Cardiac muscle cell (in vitro differentiated cells and primary cell): ENCODE data around the gene RAB43. TPM values are rescaled to one million over a fixed set of nuclear protein-coding genes. Genes with fewer than 3 reads are reported as not detected.

ENCODE experiments used
- DNase-seq, 2 donors: peaks; one replicate each; pipeline versions ENCODE4 v3.0.0 to v3.0.0-alpha.2; 2010 to 2017; ENCODE audit warnings: low read depth in 1 of 2, low spot score in 1 of 2
- H3K27ac ChIP-seq: fragments of 200-600 bp; sonication (generic); 2 replicates; pipeline ENCODE4 v1.5.1; 2016
- H3K27me3 ChIP-seq: fragments of 200-600 bp; sonication (generic); 2 replicates; pipeline ENCODE4 v1.6.0; 2016; ENCODE audit warnings: control low read depth
- H3K36me3 ChIP-seq: fragments of 200-600 bp; sonication (generic); 2 replicates; pipeline ENCODE4 v1.5.1; 2016; ENCODE audit warnings: control low read depth
- H3K4me1 ChIP-seq: fragments of 200-600 bp; sonication (generic); 2 replicates; pipeline ENCODE4 v1.8.1; 2017; ENCODE audit warnings: low read depth, mild to moderate bottlenecking, mixed run types
- H3K4me3 ChIP-seq: fragments of 200-600 bp; sonication (generic); 2 replicates; pipeline ENCODE4 v1.5.1; 2016; ENCODE audit warnings: mild to moderate bottlenecking
- H3K9me3 ChIP-seq: fragments of 200-600 bp; sonication (generic); 2 replicates; pipeline ENCODE4 v1.5.1; 2017; ENCODE audit warnings: low read depth, mild to moderate bottlenecking, control low read depth
- polyA plus RNA-seq: library from polyadenylated mRNA; unstranded; fragments of >200 nt; fragmentation: Nextera tagmentation; extraction: Ambion mirVana; gene quantifications from 2 replicates; pipeline ENCODE4 v1.2.1, GENCODE V29; 2016
- total RNA-seq: library from RNA; depleted of rRNA; stranded (reverse); fragments of >200 nt; gene quantifications from 2 replicates; pipeline ENCODE4 v1.2.3, GENCODE V29; 2016
- TF ChIP-seq, protein P1 (sequence below): IDR thresholded peaks from 2 replicates; pipeline ENCODE4 v1.5.1; 2012; ENCODE audit warnings: low read depth, mild to moderate bottlenecking, low read length

Gene RAB43
- total and polyA plus RNA-seq, 2 experiments from 2014 or later: 8.5 to 11.4 TPM

DNA sequence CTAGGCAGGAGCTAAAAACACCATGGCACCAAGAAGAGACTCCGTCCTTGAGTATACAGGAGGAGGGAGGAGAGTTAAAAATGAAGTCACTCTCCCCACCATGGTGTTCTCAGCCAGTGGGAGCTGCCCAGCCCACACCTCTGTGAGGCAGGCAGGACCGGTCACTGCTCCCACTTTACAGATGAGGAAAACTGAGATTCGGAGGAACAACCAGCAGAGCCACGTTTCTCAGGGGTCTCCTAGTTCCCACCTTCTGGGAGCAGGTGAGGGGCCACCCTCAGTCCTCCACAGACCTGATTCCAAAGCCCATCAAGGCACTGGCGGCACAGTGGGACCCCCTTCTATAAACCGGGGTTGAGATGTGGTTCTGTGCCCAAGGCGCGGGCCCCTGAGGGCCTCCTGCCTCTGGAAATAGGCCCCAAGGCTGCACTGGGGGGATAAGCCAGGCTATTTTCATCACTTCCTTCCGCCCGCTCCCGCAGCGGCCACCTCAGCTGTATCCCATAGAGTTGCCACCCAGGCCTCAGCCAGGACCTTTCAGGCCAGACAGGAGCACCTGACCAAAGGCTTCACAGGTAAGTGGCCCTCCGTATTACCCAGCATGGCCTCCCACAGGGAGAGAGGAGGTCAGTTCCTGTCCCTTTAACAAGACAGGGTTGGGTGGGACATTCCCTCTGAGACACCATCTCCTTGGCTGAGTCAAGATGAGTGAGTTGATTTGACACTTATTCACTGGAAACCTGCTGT is 61.2 kb downstream of the RAB43 start, which contains the start of gene GP9:
Gene GP9, plus strand, starts transcription at position 504 of the 747 bp plus-strand sequence. CDS start 961 bp downstream, outside the sequence.
- no peaks in the 10 kb centered on the region for H3K4me1 ChIP-seq
- H3K27me3 ChIP-seq: no peaks in the 10 kb centered on the region
- DNase-seq: no peak
- TF ChIP-seq, protein P1, sequence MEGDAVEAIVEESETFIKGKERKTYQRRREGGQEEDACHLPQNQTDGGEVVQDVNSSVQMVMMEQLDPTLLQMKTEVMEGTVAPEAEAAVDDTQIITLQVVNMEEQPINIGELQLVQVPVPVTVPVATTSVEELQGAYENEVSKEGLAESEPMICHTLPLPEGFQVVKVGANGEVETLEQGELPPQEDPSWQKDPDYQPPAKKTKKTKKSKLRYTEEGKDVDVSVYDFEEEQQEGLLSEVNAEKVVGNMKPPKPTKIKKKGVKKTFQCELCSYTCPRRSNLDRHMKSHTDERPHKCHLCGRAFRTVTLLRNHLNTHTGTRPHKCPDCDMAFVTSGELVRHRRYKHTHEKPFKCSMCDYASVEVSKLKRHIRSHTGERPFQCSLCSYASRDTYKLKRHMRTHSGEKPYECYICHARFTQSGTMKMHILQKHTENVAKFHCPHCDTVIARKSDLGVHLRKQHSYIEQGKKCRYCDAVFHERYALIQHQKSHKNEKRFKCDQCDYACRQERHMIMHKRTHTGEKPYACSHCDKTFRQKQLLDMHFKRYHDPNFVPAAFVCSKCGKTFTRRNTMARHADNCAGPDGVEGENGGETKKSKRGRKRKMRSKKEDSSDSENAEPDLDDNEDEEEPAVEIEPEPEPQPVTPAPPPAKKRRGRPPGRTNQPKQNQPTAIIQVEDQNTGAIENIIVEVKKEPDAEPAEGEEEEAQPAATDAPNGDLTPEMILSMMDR: no peak
- no peak within 1 kb of the TSS for H3K27ac ChIP-seq
- H3K9me3 ChIP-seq: no peaks in the 10 kb centered on the region
- H3K4me3 ChIP-seq: no peak within 1 kb of the TSS
- H3K36me3 ChIP-seq: no peaks in the 10 kb centered on the region

- H3K9me3 ChIP-seq: no peaks in the 10 kb centered on the region
- DNase-seq: no peak
- H3K27me3 ChIP-seq: no peaks in the 10 kb centered on the region
- no peak overlapping the region for H3K27ac ChIP-seq
- H3K4me3 ChIP-seq: no peak overlapping the region
- no peaks in the 10 kb centered on the region for H3K36me3 ChIP-seq
- peaks cover 6% of the 10 kb centered on the region for H3K4me1 ChIP-seq
- TF ChIP-seq, protein P1: no peak
Measured at GRCh38 chr3:129059311-129059958, 62.2 kb downstream of the RAB43 start.

GRCh38 chr3:129058441-129059200 is 63.0 kb downstream of the RAB43 start:
- peaks cover 6% of the 10 kb centered on the region for H3K4me1 ChIP-seq
- no peaks in the 10 kb centered on the region for H3K9me3 ChIP-seq
- H3K27ac ChIP-seq: no peak overlapping the region
- no peaks in the 10 kb centered on the region for H3K27me3 ChIP-seq
- no peak overlapping the region for H3K4me3 ChIP-seq
- TF ChIP-seq, protein P1: no peak
- H3K36me3 ChIP-seq: no peaks in the 10 kb centered on the region
- DNase-seq: no peak

DNA sequence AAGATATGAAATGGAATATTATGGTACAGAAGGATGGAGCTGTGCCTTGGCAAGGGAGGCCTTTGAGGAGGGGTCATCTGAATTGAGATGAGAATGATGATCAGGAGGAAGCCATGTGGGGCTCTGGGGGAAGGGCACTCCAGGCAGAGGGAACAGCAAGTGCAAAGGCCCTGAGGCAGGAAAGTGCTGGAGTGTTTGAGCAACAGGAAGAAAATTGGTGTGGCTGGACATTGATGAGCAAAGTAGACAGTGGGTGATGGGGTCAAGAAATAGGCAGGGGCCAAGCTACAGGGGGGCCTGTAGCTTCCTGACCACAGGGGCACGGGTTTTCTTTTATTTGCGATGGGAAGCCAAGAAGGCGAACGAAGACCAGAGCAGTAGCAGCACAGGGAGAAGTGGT is 64.4 kb downstream of the RAB43 start:
- no peak for DNase-seq
- Histone ChIP-seq H3K4me1 (peaks cover 17% of the 10 kb centered on the region), H3K9me3 (no peaks in the 10 kb centered on the region), H3K27me3 (no peaks in the 10 kb centered on the region), H3K27ac (no peak overlapping the region), H3K36me3 (no peaks in the 10 kb centered on the region), H3K4me3 (no peak overlapping the region)
- TF ChIP-seq, protein P1: no peak

GRCh38 chr3:129056451-129057173 is 65.0 kb downstream of the RAB43 start:
- TF ChIP-seq, protein P1: no peak
- DNase-seq: no peak
- H3K36me3 ChIP-seq: no peaks in the 10 kb centered on the region

More at GRCh38 chr3:129056451-129057173, 65.0 kb downstream of the RAB43 start:
- no peaks in the 10 kb centered on the region for H3K9me3 ChIP-seq
- no peak overlapping the region for H3K27ac ChIP-seq
- H3K4me1 ChIP-seq: peaks cover 20% of the 10 kb centered on the region
- H3K4me3 ChIP-seq: no peak overlapping the region
- no peaks in the 10 kb centered on the region for H3K27me3 ChIP-seq
